GM20000 (cell line): ENCODE measurements around the gene KHNYN.

Source experiments
- DNase-seq: peaks from one replicate; pipeline ENCODE4 v3.0.0; 2012; ENCODE audit warnings: low spot score
- CTCF ChIP-seq: IDR thresholded peaks from 2 replicates; pipeline ENCODE4 v1.5.1; 2012; ENCODE audit warnings: mild to moderate bottlenecking, control low read depth; ENCODE audit errors: extremely low read depth, missing control alignments

KHNYN gene

GRCh38 chr14:24418492-24418873 lies 11.3 kb upstream of the KHNYN start:
- no peak for TF ChIP-seq CTCF
- no peak for DNase-seq

- DNase-seq: no peak
- TF ChIP-seq CTCF: no peak
Measured at GRCh38 chr14:24422261-24422660, 7.5 kb upstream of the KHNYN start.

- TF ChIP-seq CTCF: no peak
- DNase-seq: no peak
Measured at GRCh38 chr14:24422694-24423601, 6.8 kb upstream of the KHNYN start.

- no peak for TF ChIP-seq CTCF
- no peak for DNase-seq
Measured at GRCh38 chr14:24425704-24426103, 4.0 kb upstream of the KHNYN start.

GRCh38 chr14:24426150-24426911 lies 3.4 kb upstream of the KHNYN start:
- no peak for DNase-seq
- TF ChIP-seq CTCF: no peak

GRCh38 chr14:24426912-24427536 lies 2.7 kb upstream of the KHNYN start:
- DNase-seq: no peak
- no peak for TF ChIP-seq CTCF
